RWPE2 (cell line): ENCODE data around the gene MAPRE3.

ENCODE experiments used
- ATAC-seq: fragments of 200-7000 bp; cut with Tn5 transposase; 3 replicates; pipeline ENCODE4 v1.9.1; 2021; ENCODE audit warnings: low read depth
- DNase-seq: peaks from one replicate; pipeline ENCODE4 v3.0.0-alpha.2; 2020; ENCODE audit warnings: low spot score
- H3K27ac ChIP-seq: fragments of 450-650 bp; 2 replicates; pipeline ENCODE4 v1.5.1; 2017; ENCODE audit warnings: mild to moderate bottlenecking; ENCODE audit not compliant: poor library complexity, severe bottlenecking
- H3K27me3 ChIP-seq: fragments of 250-450 bp; sonication (Bioruptor Pico); 2 replicates; pipeline ENCODE4 v1.5.1; 2021; ENCODE audit warnings: mild to moderate bottlenecking, moderate library complexity; ENCODE audit not compliant: insufficient read depth, poor library complexity, severe bottlenecking
- H3K36me3 ChIP-seq: fragments of 250-450 bp; sonication (Bioruptor Pico); 2 replicates; pipeline ENCODE4 v1.5.1; 2020; ENCODE audit warnings: low read depth, mild to moderate bottlenecking, moderate library complexity
- H3K4me1 ChIP-seq: fragments of 250-450 bp; sonication (Bioruptor Pico); 2 replicates; pipeline ENCODE4 v1.5.1; 2021; ENCODE audit warnings: mild to moderate bottlenecking, moderate library complexity; ENCODE audit not compliant: insufficient read depth, poor library complexity, severe bottlenecking
- H3K4me3 ChIP-seq: fragments of 250-450 bp; sonication (Bioruptor Pico); 2 replicates; pipeline ENCODE4 v1.5.1; 2021; ENCODE audit warnings: mild to moderate bottlenecking, moderate library complexity; ENCODE audit not compliant: severe bottlenecking
- H3K9me3 ChIP-seq: fragments of 250-450 bp; sonication (Bioruptor Pico); 2 replicates; pipeline ENCODE4 v1.5.1; 2021; ENCODE audit warnings: mild to moderate bottlenecking, moderate library complexity; ENCODE audit not compliant: severe bottlenecking
- CTCF ChIP-seq: fragments of 450-650 bp; IDR thresholded peaks from one replicate; pipeline ENCODE4 v1.5.1; 2017; ENCODE audit warnings: mild to moderate bottlenecking, moderate library complexity; ENCODE audit not compliant: poor library complexity, severe bottlenecking

Gene MAPRE3

DNA sequence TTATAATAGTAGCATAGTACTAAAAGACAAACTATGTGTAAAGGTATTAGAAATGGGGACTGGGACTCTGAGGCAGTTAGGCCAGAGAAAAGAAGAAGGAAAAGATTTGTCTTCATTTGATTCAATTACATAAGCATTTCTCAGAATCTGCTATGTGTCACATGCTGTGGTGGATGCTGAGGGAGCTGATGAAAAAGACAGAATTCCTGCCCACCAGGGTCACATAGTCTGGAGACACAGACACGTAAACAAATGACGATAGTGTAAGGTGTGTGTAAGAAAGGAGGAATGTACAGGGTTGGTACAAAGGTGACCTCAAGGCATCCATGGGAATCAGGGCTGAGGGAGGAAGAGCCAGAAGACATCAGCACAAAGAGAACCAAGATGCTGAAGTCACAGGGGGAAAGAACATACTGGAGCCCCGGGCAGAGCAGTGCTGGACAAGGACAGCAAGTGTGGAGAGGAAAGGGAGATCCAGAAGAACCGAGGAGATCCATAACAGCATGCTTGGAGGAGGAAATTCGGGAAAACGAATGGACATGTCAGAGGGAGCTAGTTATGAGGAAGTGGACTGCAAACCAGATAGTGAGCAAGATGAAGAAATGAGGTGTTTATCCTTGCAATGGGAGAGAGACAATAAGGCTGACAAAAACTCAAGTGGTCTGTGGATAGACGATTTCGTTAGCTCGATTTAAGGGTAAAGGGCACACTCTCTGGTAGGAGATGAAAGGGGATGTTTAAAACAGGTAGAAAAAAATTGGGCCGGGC lies 1.2 kb upstream of the MAPRE3 start:
- no peak overlapping the region for H3K4me3 ChIP-seq
- DNase-seq (no peak), ATAC-seq (no peak)
- TF ChIP-seq CTCF = no peak
- H3K4me1 ChIP-seq = peaks cover 6% of the 10 kb centered on the region
- H3K36me3 ChIP-seq = no peaks in the 10 kb centered on the region
- no peak overlapping the region for H3K27ac ChIP-seq
- no peaks in the 10 kb centered on the region for H3K9me3 ChIP-seq
- no peaks in the 10 kb centered on the region for H3K27me3 ChIP-seq

DNA sequence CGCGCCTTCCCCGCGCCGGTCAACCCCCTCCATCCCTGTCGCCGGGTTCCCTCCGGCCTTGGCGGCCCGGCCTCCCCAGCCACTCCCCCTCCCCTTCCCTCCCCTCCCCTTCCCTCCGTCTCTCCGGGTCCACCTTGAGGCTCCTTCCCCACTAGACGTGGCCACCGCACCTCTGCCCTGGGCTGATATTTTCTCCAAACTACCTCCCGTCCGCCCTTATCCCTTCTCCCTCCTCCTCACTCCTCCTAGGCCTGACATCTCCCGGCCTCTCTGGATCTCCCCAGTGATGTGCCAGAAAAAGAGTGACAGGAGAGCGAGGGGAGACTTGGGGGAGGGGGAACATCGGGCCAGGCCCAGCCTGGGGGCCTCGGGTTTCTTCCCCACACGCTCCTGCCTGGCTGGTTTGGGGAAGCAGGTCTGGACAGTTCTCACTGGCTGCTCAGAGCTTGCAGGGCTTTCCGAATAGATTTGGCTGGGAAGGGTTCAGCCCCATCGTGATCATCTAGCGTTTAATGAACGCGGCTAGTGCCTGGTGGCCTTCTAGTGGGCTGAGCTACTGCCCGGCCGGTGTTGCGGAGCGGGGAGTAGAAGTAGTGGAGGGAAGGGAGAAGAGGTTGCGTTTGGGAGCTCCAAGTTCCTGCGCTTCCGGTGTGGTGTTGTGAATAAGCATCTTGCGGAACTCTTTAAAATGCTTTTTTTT lies 641 bp downstream of the MAPRE3 start:
- ATAC-seq (peak; percentile 38), DNase-seq (no peak)
- H3K36me3 ChIP-seq = no peaks in the 10 kb centered on the region
- peak overlapping the region; percentile 50 for H3K4me3 ChIP-seq
- no peak for TF ChIP-seq CTCF
- H3K4me1 ChIP-seq = peaks cover 6% of the 10 kb centered on the region
- no peaks in the 10 kb centered on the region for H3K9me3 ChIP-seq
- H3K27me3 ChIP-seq = no peaks in the 10 kb centered on the region
- H3K27ac ChIP-seq = no peak overlapping the region

DNA sequence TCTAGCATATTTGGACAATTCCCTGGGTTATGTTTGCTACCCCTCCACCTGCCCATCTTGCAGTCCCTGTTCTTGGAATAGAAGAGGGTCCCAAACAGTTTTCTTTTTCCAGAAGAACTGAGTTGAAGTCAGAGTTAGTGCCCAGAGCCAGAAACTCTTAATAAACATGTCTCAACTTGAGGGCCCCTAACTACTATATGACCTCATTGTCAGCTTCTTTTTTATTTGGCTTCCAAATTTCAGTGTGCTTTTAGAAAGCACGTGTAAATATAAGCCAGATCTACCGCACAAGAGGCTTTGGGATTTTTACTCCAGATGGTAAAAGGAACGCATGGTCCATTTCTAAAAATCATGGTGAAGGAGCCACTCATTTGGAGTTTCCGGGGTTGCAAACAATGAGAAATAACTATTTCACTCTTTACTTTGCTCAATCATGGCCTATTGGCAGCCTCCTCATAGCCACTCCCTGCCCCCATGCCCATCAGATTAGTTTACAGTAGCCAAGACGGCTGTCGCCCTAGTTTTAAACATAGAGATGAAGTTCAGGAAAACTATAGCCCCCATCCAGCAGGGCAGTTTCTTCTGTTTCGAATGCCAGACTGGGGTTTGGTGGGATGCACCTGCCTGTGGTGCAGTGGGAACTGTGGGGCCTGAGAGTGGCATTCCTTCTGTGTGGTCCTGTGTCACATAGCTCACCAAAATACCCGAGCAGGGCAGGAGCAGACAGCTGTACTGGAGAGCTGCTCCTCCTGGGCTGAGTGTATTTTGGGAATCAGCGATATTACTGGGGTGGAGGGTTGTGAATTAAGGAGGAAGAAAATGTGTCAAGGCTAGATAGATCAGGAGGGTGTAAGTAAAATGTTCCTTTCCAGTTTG lies 1.7 kb downstream of the MAPRE3 start:
- no peaks in the 10 kb centered on the region for H3K27me3 ChIP-seq
- H3K4me3 ChIP-seq = no peak overlapping the region
- TF ChIP-seq CTCF = no peak

GRCh38 chr2:26974352-26974751 lies 3.9 kb downstream of the MAPRE3 start:
- Histone ChIP-seq H3K36me3 (no peaks in the 10 kb centered on the region), H3K9me3 (no peaks in the 10 kb centered on the region), H3K27me3 (no peaks in the 10 kb centered on the region), H3K4me3 (no peak overlapping the region), H3K27ac (no peak overlapping the region), H3K4me1 (peaks cover 6% of the 10 kb centered on the region)
- ATAC-seq (no peak), DNase-seq (no peak)
- TF ChIP-seq CTCF = no peak

More for the DNA sequence above, 1.7 kb downstream of the MAPRE3 start:
- Histone ChIP-seq H3K27ac (no peak overlapping the region), H3K36me3 (no peaks in the 10 kb centered on the region), H3K9me3 (no peaks in the 10 kb centered on the region), H3K4me1 (peaks cover 6% of the 10 kb centered on the region)
- no peak for ATAC-seq
- no peak for DNase-seq
